Measurements from ENCODE around the gene SGMS1. TPM values are rescaled to one million over a fixed set of nuclear protein-coding genes. Genes with fewer than 3 reads are reported as not detected.
"Not testable (repeated sequence)": the region's sequence is repeated elsewhere in the genome, so short reads cannot be mapped to it uniquely, and the experiment has no call there.

Gene SGMS1
- total RNA-seq, 4 donors from 2014 or later = 139 to 198 (median 173) TPM

DNA sequence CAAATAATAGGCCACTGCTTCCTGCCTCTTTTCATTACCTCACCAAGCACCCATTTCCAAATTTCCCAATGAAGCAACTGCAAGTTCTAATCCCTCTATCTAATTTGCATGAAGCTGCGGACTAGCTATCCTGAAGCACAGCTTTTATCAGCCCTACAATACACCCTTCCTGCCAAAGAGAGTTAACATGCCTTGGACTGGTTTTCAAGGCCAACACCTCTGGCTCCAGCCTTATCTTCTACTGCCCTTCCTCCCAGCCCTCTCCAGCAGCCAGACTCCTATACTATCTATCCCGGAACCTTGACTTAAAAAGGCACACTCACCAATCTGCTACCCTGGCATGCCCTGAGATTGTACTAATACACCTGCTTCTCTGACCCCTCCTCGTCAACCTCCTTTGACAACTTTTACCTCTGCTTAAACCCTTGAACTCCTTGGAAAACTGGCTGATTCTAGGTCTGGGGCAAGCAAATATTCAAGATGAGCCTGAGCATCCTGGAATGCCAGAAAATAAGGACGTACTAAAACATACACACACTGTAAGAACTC, 73.4 kb downstream of the SGMS1 start:
- Histone ChIP-seq H3K27me3 (no peaks in the 10 kb centered on the region), H3K9me3 (no peaks in the 10 kb centered on the region), H3K4me1 (peaks cover 37% of the 10 kb centered on the region), H3K36me3 (no peaks in the 10 kb centered on the region), H3K4me3 (no peak overlapping the region), H3K27ac (no peak overlapping the region)
- TF ChIP-seq EP300 (IDR thresholded peaks at IDR 0.05) (no peak), POLR2AphosphoS5 (IDR thresholded peaks at IDR 0.05) (no peak), POLR2A (IDR thresholded peaks at IDR 0.05) (no peak)
- TF ChIP-seq, protein P1, sequence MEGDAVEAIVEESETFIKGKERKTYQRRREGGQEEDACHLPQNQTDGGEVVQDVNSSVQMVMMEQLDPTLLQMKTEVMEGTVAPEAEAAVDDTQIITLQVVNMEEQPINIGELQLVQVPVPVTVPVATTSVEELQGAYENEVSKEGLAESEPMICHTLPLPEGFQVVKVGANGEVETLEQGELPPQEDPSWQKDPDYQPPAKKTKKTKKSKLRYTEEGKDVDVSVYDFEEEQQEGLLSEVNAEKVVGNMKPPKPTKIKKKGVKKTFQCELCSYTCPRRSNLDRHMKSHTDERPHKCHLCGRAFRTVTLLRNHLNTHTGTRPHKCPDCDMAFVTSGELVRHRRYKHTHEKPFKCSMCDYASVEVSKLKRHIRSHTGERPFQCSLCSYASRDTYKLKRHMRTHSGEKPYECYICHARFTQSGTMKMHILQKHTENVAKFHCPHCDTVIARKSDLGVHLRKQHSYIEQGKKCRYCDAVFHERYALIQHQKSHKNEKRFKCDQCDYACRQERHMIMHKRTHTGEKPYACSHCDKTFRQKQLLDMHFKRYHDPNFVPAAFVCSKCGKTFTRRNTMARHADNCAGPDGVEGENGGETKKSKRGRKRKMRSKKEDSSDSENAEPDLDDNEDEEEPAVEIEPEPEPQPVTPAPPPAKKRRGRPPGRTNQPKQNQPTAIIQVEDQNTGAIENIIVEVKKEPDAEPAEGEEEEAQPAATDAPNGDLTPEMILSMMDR (IDR thresholded peaks at IDR 0.05) = no peak
- WGBS = 72% methylated on average over 4 of the region's 4 CpGs
- no peak for DNase-seq (ENCODE audit: low spot score in 2 of 2)

DNA sequence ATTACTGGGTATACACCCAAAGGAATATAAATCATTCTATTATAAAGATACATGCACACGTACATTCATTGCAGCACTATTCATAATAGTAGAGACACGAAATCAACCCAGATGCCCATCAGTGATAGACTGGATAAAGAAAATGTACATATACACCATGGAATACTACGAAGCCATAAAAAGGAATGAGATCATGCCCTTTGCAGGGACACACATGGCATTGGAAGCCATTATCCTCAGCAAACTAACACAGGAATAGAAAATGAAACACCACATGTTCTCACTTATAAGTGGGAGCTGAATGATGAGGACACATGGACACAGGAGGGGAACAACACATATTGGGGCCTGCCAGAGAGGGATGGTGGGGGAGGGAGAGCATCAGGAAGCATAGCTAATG, 74.6 kb downstream of the SGMS1 start:
- H3K4me1 ChIP-seq = peaks cover 27% of the 10 kb centered on the region
- H3K4me3 ChIP-seq; H3K27me3 ChIP-seq; DNase-seq (ENCODE audit: low spot score in 2 of 2); H3K9me3 ChIP-seq; H3K27ac ChIP-seq; H3K36me3 ChIP-seq: not testable (repeated sequence)
- WGBS = 79% methylated on average over 3 of the region's 3 CpGs

DNA sequence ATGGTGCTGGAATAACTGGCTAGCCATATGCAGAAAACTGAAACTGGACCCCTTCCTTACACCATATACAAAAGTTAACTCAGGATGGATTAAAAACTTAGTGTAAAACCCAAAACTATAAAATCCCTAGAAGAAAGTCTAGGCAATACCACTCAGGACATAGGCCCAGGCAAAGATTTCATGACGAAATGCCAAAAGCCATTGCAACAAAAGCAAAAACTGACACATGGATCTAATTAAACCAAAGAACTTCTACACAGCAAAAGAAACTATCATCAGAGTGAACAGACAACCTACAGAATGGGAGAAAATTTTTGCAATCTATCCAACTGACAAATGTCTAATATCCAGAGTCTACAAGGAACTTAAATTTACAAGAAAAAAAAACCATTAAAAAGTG, 75.3 kb downstream of the SGMS1 start:
- not testable (repeated sequence) for DNase-seq (ENCODE audit: low spot score in 2 of 2); H3K27ac ChIP-seq
- WGBS = 62% methylated on average over 1 of the region's 1 CpG

DNA sequence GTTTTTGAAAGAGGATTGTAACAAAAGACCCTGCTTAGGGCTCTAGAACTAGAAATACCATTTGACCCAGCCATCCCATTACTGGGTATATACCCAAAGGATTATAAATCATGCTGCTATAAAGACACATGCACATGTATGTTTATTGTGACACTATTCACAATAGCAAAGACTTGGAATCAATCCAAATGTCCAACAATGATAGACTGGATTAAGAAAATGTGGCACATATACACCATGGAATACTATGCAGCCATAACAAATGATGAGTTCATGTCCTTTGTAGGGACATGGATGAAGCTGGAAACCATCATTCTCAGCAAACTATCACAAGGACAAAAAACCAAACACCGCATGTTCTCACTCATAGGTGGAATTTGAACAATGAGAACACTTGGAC, 77.5 kb downstream of the SGMS1 start:
- not testable (repeated sequence) for DNase-seq (ENCODE audit: low spot score in 2 of 2); H3K36me3 ChIP-seq; H3K27ac ChIP-seq; H3K9me3 ChIP-seq; H3K27me3 ChIP-seq; H3K4me3 ChIP-seq
- WGBS = 100% methylated on average over 1 of the region's 1 CpG
- peaks cover 39% of the 10 kb centered on the region for H3K4me1 ChIP-seq

More for the DNA sequence above, 75.3 kb downstream of the SGMS1 start:
- not testable (repeated sequence) for H3K36me3 ChIP-seq, H3K9me3 ChIP-seq, H3K4me3 ChIP-seq, H3K27me3 ChIP-seq
- H3K4me1 ChIP-seq = peaks cover 26% of the 10 kb centered on the region

DNA sequence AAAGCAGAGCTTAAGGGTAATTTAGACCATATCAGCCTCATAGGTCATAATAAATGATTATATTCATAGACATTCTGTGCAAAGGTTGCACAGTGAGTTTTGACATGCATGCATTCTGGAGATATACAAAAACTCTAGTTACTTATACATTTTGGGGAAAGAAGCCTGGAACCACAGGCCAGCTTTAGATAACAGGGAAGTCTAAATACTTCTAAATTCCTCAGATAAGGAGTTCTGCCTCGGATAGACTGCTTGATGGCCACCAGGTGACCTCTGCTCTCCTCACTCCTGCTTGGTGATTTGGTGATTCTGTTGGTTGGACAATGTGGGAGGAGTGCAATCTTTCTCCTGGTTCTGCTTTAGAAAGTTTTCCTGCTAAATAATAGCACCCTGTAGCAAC, 77.9 kb downstream of the SGMS1 start:
- H3K4me1 ChIP-seq = peaks cover 40% of the 10 kb centered on the region
- no peaks in the 10 kb centered on the region for H3K36me3 ChIP-seq
- no peak for DNase-seq (ENCODE audit: low spot score in 2 of 2)
- H3K9me3 ChIP-seq = no peaks in the 10 kb centered on the region
- H3K27ac ChIP-seq = no peak overlapping the region
- TF ChIP-seq, protein P1 (IDR thresholded peaks at IDR 0.05) = no peak
- no peak for TF ChIP-seq POLR2AphosphoS5 (IDR thresholded peaks at IDR 0.05)
- TF ChIP-seq EP300 (IDR thresholded peaks at IDR 0.05) = no peak
- TF ChIP-seq POLR2A (IDR thresholded peaks at IDR 0.05) = no peak
- no peak overlapping the region for H3K4me3 ChIP-seq
- WGBS = 85% methylated on average over 1 of the region's 1 CpG
- no peaks in the 10 kb centered on the region for H3K27me3 ChIP-seq

DNA sequence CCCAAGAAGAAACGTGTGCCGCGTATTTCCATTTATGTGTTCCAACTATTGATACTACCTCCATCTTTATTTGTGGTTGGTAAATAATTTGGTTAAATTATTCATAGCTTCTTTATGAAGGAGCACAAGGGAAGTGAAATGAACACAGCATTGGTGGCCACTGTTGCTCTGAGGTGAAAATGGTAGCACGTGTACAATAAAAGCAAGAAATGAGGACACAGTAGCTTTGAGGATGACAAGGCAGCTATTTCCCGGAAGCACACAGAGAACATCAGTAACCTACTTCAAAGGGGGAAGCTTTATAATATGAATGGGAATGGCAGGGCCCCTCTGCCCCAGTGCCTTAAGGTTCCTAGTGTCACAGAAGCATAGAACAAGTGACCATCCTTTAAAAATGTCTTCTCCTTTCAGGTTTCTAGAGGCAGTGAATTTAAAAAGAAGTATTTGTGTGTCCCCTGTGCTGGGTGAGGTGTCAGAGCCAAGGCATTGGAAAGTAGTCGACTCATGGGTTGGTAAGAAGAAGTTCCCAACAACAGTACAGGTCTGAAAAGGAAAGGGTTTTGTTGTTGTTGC, 78.8 kb downstream of the SGMS1 start:
- Histone ChIP-seq H3K4me3 (no peak overlapping the region), H3K27ac (no peak overlapping the region), H3K4me1 (peaks cover 33% of the 10 kb centered on the region), H3K9me3 (no peaks in the 10 kb centered on the region), H3K36me3 (no peaks in the 10 kb centered on the region), H3K27me3 (no peaks in the 10 kb centered on the region)
- DNase-seq (ENCODE audit: low spot score in 2 of 2) = no peak
- 89% methylated on average over 6 of the region's 6 CpGs for WGBS
- TF ChIP-seq, protein P1 (IDR thresholded peaks at IDR 0.05) = no peak
- no peak for TF ChIP-seq POLR2AphosphoS5 (IDR thresholded peaks at IDR 0.05)
- TF ChIP-seq EP300 (IDR thresholded peaks at IDR 0.05) = no peak
- TF ChIP-seq POLR2A (IDR thresholded peaks at IDR 0.05) = no peak
